Cardiac septum (tissue), 1 donor: ENCODE measurements around the gene PIWIL1. TPM values are rescaled to one million over a fixed set of nuclear protein-coding genes. Genes with fewer than 3 reads are reported as not detected.

ENCODE experiments used
- DNase-seq: peaks from one replicate; pipeline ENCODE4 v3.0.0-alpha.2; 2020; ENCODE audit warnings: low spot score
- intact Hi-C: fragments of 100-400 bp; cut with DNase I; formaldehyde crosslinking; loops from one replicate; pipeline ENCODE4 v1.14.0; 2022
- total RNA-seq: library from RNA; stranded (reverse); fragmentation: NEBNext Ultra II Directional; extraction: Animal tissue kit (Norgen Biotek cat#: 25700); gene quantifications from one replicate; pipeline ENCODE4 v1.2.1, GENCODE V29; 2021
- donor health status: DM: no; HTN: no; CAD: no.

PIWIL1 gene
- total RNA-seq, 1 donor from 2014 or later, result not detected

DNA sequence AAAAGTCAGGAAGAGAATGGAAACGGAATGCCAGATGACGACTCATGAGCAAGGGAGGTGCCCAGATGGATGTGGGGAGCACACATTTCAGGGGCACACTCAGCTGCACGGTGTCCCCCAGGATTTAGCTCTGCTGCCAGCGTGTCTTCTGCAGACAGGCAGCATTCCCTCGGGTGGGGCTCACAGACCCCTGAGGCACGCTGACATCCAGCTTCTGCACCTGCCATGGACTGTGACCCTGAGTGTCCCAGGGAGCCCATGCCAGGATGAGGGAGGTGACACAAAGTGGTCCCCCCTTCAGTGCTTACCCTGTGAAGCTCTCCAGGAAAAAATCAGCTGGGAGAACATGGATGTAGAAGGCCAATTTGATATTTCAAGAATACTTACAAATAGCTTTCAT lies 84.2 kb downstream of the PIWIL1 start:
- intact Hi-C loops, result no loop called here
- DNase-seq, result no peak

Other genes starting within 250 kb of the PIWIL1 start
- not detected for gene FZD10, start 175.4 kb upstream of the PIWIL1 start, total RNA-seq